A549 treated with CORT108297 at 1 μM for 4 hours (cell line): ENCODE data around the gene NDUFA5. TPM values are rescaled to one million over a fixed set of nuclear protein-coding genes. Genes with fewer than 3 reads are reported as not detected.

Experiments
- total RNA-seq: library from RNA; stranded (reverse); fragments of 200-300 nt; extraction: Qiagen RNA extraction; gene quantifications from 5 replicates; pipeline ENCODE4 v1.2.3, GENCODE V29; 2022

NDUFA5 gene
- 30.1 to 51.6 TPM (median 31.3 TPM) in 5 replicates for total RNA-seq

DNA sequence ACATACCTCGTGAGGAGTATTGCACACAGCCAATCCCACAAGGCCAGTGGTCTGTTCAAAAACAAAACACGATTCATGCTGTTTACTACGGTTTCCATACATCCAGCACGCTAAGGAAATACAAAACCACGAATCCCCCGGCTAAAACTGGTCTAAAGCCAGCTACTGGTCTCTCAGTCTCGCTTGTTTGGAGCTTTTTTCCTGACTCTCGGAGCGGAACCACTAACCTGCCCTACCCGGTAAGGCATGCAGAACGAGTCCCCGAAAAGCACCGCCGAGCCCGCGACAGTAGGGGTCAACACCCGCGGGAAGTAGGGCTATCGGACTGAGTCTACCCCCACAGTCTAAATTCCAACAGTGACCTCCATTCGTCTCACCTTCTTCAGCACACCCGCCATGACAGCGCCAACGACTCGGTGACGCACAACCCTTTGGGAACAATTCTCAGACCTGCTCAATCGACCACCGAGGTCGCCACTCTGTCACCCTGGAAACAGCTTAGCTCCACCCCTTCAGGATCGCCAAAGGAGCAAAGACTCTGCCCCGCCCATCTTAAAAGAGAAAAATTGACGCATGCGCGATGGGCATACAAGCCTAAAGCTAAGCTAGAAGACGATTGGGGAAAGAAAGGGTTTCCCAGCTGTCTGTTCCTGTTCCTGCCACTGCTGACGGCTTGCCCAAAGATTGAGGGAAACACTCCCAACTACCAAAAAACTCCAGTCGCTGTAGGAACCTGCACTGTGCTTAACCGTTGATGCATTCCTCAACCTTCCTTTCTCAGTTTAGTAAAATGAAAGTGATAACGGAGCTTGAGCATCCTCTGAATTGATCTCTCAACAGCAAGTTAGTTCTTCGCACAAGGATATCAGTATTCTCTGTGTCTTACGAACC is at the start of gene NDUFA5:
Gene NDUFA5, minus strand, starts transcription at position 421 of the 891 bp plus-strand sequence. Its CDS starts 23 bp downstream, at position 398.

DNA sequence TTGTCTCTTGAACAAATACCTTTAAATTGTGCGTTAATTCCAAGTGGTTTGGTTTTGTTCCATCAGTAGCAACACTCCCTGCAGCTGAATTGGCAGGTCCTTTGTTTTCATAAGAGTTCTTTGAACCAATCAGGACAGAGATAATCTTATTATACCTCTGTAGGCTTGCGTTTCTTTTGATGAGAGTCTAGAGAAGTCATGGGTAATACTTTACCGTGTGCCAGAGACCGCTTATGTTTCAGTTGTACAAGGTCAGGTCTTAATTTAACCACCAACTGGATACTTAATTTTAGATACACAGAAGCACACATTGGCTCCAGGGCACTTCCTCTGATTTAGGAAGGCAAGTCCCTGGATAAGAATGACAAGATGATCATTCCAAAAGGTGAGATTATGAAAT is 43.9 kb upstream of the NDUFA5 start, which contains the start of gene ASB15:
Gene ASB15, plus strand, starts transcription at position 292 of the 400 bp plus-strand sequence. CDS start 12,682 bp downstream, outside the sequence.

DNA sequence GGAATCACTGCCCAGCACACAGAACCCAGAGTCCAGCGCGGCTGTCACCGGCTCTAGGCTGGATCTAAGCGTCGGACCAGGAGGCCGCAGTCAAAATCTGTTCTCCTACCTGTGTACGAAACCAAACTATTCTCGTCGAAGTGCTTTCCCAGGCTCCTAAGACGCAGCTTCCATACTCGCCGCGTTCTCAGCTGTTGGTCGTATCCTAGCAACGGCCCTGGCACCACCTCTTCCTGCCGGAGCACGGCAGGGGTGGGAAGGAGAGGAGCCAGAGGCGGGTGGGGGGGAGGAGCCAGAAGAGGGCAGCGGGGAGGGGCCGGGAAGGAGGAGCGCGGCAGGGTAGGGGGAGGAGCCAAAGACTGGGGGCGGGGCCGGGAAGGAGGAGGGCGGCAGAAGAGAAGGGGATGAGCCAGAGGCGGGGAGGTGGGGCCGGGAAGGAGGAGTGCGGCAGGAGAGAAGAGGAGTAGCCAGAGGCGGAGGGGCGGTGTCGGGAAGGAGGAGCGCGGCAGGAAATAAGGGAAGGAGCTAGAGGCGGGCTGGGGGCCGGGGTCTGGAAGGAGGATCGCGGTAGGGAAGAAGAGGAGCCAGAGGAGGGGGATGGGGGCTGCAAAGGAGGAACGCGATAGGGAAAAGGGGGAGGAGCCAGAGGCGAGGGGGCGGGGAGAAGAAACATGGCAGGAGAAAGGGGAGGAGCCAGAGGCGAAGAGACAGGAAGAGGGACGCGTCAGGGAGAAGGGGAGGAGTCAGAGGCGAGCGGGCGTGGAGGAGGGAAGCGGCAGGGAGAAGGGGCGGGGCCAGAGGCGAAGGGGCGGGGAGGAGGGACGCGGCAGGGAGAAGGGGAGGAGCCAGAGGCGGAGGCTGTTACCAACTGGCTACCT is 23.0 kb downstream of the NDUFA5 start, which contains the start of gene IQUB:
Gene IQUB, minus strand, starts transcription at position 213 of the 878 bp plus-strand sequence. CDS start 22,255 bp downstream, outside the sequence.

Other genes starting within 250 kb of the NDUFA5 start
- 0.05 to 0.09 TPM (median 0.05 TPM) in 5 replicates for gene IQUB, start 23.2 kb downstream of the NDUFA5 start, total RNA-seq
- not detected in 5 replicates for gene ASB15, start 44.0 kb upstream of the NDUFA5 start, total RNA-seq
- gene LMOD2, start 98.0 kb upstream of the NDUFA5 start, total RNA-seq = not detected in 5 replicates
- gene WASL, start 191.2 kb upstream of the NDUFA5 start, total RNA-seq = 19.2 to 24.3 TPM (median 23.0 TPM) in 5 replicates